Muscle of leg (tissue), 11 donors: Measurements from ENCODE around the gene PFN1. TPM values are rescaled to one million over a fixed set of nuclear protein-coding genes. Genes with fewer than 3 reads are reported as not detected.

Experiments
- DNase-seq: peaks from one replicate; pipeline ENCODE4 v3.0.0; 2013
- H3K27ac ChIP-seq: one replicate; pipeline ENCODE4 v1.5.1; 2013; ENCODE audit warnings: mild to moderate bottlenecking, low read length, control low read depth
- H3K27me3 ChIP-seq: one replicate; pipeline ENCODE4 v1.6.1; 2013; ENCODE audit warnings: low read length; ENCODE audit not compliant: control insufficient read depth, insufficient read depth
- H3K36me3 ChIP-seq: one replicate; pipeline ENCODE4 v1.6.1; 2013; ENCODE audit warnings: low read length; ENCODE audit not compliant: control insufficient read depth, insufficient read depth
- H3K4me1 ChIP-seq: one replicate; pipeline ENCODE4 v1.6.1; 2013; ENCODE audit warnings: low read length; ENCODE audit not compliant: control insufficient read depth, insufficient read depth
- H3K4me3 ChIP-seq: one replicate; pipeline ENCODE4 v1.5.1; 2013; ENCODE audit warnings: low read length, control low read depth
- H3K9me3 ChIP-seq: replicated peaks from 2 replicates; pipeline ENCODE4 v1.6.1; 2013; ENCODE audit warnings: low read depth, low read length; ENCODE audit not compliant: control insufficient read depth
- WGBS: methylation state at CpG from one replicate; pipeline ENCODE4 v1.1.5; 2013; ENCODE audit warnings: missing lambda C conversion rate; ENCODE audit not compliant: insufficient coverage; 5-methylcytosine and 5-hydroxymethylcytosine counted together
- polyA plus RNA-seq, 8 donors: library from polyadenylated mRNA; unstranded; fragments of 120-200 nt; gene quantifications; one replicate each; pipeline versions ENCODE4 v1.2.1 to v1.2.3, GENCODE V29; 2013; ENCODE audit warnings: inconsistent platforms in 1 of 8, low replicate concordance in 1 of 8; ENCODE audit not compliant: insufficient read length in 8 of 8, insufficient read depth in 1 of 8
- total RNA-seq: library from RNA; stranded (reverse); fragments of 120-200 nt; gene quantifications from one replicate; pipeline ENCODE4 v1.2.4, GENCODE V29; 2013

PFN1 gene
- total and polyA plus RNA-seq, 9 donors, result 175 to 498 (median 443) TPM

GRCh38 chr17:4956493-4957061 lies 8.2 kb upstream of the PFN1 start:
- no peaks in the 10 kb centered on the region for H3K27me3 ChIP-seq
- 75% methylated on average over 5 of the region's 10 CpGs for WGBS
- no peak overlapping the region for H3K27ac ChIP-seq
- no peak overlapping the region for H3K4me3 ChIP-seq
- no peak for DNase-seq
- H3K4me1 ChIP-seq, result peaks cover 43% of the 10 kb centered on the region
- no peaks in the 10 kb centered on the region for H3K9me3 ChIP-seq
- peaks cover 53% of the 10 kb centered on the region for H3K36me3 ChIP-seq

DNA sequence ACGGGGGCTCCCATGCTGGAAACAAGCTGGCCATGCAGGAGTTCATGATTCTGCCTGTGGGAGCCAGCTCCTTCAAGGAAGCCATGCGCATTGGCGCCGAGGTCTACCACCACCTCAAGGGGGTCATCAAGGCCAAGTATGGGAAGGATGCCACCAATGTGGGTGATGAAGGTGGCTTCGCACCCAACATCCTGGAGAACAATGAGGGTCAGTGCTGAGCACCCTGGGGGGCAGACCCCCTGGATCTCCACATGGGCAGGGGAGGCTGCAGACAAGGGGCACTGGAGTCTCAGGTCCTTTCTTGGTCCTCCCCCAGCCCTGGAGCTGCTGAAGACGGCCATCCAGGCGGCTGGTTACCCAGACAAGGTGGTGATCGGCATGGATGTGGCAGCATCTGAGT lies 6.8 kb upstream of the PFN1 start:
- H3K9me3 ChIP-seq, result no peaks in the 10 kb centered on the region
- no peak for DNase-seq
- no peak overlapping the region for H3K4me3 ChIP-seq
- H3K36me3 ChIP-seq, result peaks cover 44% of the 10 kb centered on the region
- no peaks in the 10 kb centered on the region for H3K27me3 ChIP-seq
- no peak overlapping the region for H3K27ac ChIP-seq
- 95% methylated on average over 4 of the region's 8 CpGs for WGBS
- H3K4me1 ChIP-seq, result peaks cover 58% of the 10 kb centered on the region

GRCh38 chr17:4953451-4953961 lies 5.2 kb upstream of the PFN1 start:
- H3K9me3 ChIP-seq, result no peaks in the 10 kb centered on the region
- peak overlapping the region; percentile 90 for H3K4me3 ChIP-seq
- peaks cover 31% of the 10 kb centered on the region for H3K36me3 ChIP-seq
- peak overlapping the region; percentile 86 for H3K27ac ChIP-seq
- peaks cover 52% of the 10 kb centered on the region for H3K4me1 ChIP-seq
- DNase-seq, result peak; percentile 71
- no peaks in the 10 kb centered on the region for H3K27me3 ChIP-seq
- WGBS, result 65% methylated on average over 12 of the region's 14 CpGs

DNA sequence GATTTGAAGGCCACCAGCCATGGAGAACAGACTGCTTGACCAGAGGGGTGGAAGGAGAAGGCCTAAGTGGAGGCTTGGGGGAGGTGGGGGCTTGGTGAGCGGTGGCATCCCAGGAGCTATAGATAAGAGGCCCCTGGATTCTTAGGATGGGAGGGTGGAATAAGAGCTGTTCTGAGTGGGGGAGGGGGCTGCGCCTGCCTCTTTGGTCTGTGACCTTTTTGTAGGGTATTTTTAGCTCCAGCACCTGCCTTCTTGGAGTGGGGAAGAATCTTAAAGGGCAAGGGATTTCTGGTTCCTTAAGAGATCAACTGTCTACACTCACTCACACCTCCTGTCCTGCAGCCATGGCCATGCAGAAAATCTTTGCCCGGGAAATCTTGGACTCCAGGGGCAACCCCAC lies 3.2 kb upstream of the PFN1 start:
- Histone ChIP-seq H3K4me3 (peak overlapping the region; percentile 90), H3K4me1 (peaks cover 49% of the 10 kb centered on the region), H3K36me3 (peaks cover 18% of the 10 kb centered on the region), H3K27me3 (no peaks in the 10 kb centered on the region), H3K9me3 (no peaks in the 10 kb centered on the region), H3K27ac (peak overlapping the region; percentile 98)
- peak; percentile 68 for DNase-seq
- WGBS, result 50% methylated on average over 1 of the region's 3 CpGs

DNA sequence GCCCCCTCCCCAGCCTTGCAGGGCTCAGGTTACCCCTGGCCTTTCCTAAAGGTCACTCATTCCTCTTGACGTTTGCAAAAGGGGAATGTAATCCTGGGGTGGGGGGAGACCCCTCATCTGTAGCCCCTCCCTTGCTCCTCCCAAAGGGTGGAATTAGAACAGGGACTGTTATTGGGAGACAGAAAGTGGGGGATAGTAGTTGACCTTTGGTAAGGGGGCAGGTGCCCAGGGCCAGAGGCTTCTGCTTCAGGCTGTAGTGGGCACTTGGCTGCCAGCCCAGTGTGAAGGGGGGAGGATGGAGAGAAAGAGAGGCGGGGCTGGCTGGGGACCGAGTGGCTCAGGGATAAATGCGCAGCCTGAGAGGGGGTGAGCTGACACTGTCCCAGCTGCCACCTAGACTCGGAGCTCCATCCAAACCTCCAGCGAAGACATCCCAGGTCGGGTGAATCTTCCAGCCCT lies 2.4 kb upstream of the PFN1 start, which contains the start of gene ENO3:
TSS of gene ENO3 (plus strand) at position 374 of the 459 bp plus-strand sequence. CDS start 711 bp downstream, outside the sequence.
- DNase-seq, result peak; percentile 74
- H3K4me1 ChIP-seq, result peaks cover 51% of the 10 kb centered on the region

DNA sequence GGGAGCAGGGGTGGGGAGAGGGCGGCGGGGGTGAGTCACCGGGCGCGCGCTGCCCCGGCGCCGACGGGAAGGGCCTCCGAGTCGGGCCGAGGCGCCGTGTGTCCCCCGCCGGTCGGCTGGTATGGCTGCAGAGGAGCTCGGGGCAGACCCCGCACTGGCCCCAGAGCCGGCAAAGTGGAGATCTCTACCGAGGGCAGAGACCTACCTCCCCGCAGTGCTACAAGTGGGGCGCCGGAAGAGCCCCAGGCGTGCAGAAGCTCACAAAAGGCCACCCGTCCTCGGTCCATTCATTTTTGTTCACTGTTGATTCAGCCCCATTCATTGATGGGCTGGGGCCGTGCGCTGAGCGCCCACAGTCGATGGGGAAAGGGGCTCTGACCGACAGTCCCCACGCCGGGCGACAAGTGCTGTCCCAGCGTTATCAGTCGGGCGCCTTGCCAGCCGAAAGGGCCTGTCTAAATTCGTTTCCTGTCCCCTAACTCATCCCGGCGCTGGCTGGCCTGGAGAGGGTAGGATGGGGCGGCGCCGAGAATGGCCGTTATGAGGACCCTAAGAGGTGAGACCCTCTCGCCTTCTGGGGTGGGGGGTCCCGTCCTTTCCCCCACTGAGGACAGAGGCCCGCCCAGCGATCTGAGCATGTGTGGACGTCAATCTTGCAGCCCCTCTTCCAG lies 1.9 kb upstream of the PFN1 start:
- peaks cover 21% of the 10 kb centered on the region for H3K36me3 ChIP-seq
- H3K27me3 ChIP-seq, result no peaks in the 10 kb centered on the region
- peak overlapping the region; percentile 90 for H3K4me3 ChIP-seq
- H3K4me1 ChIP-seq, result peaks cover 52% of the 10 kb centered on the region
- no peaks in the 10 kb centered on the region for H3K9me3 ChIP-seq
- peak; percentile 71 for DNase-seq
- 1% methylated on average over 40 of the region's 52 CpGs for WGBS
- peak overlapping the region; percentile 98 for H3K27ac ChIP-seq

More for the DNA sequence above, 2.4 kb upstream of the PFN1 start, which contains the start of gene ENO3:
- Histone ChIP-seq H3K4me3 (peak within 1 kb of the TSS; percentile 90), H3K9me3 (no peaks in the 10 kb centered on the region), H3K27ac (peak within 1 kb of the TSS; percentile 98), H3K27me3 (no peaks in the 10 kb centered on the region), H3K36me3 (peaks cover 19% of the 10 kb centered on the region)
- 0% methylated on average over 1 of the region's 7 CpGs for WGBS

DNA sequence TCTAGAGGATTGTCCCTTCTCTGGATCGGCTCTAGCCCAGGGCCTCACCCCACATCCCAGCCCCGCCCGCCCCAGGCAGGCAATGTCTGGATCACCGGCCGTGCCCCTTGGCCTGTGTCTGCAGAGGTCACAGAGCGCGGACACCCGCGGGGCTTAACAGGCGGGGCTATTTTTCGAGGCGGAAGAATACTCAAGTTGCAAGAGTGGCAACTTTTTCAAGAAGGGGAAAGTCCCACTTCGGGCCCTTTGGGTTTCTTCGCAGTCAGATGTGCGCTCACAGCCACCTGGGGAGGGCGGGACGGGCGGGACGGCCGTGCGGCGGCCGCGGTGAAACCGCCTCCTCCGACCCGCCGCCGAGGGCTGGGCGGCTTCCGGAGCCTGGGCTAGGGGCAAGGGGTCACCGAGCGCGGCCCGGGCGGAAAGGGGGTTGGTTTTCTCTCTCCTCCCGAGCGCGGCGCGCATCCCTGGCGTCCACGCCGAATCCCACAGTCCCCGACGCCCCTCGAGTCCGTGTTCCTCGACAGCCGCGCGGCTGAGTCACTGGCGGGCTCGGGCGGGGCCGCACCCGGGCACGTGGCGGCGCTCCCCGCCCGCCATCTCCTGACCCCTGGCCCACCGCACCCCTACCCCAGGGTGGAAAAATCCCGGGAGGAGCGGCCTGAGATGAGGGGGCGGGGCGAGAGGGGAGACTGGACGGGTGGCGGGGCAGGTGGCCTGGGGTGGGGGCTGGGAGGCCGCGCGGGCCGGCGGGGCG lies 1.2 kb upstream of the PFN1 start:
- under 1% methylated on average over 44 of the region's 75 CpGs for WGBS
- H3K36me3 ChIP-seq, result peaks cover 24% of the 10 kb centered on the region
- DNase-seq, result peak; percentile 86
- no peaks in the 10 kb centered on the region for H3K27me3 ChIP-seq
- peak overlapping the region; percentile 99 for H3K27ac ChIP-seq
- peak overlapping the region; percentile 90 for H3K4me3 ChIP-seq
- no peaks in the 10 kb centered on the region for H3K9me3 ChIP-seq
- peaks cover 55% of the 10 kb centered on the region for H3K4me1 ChIP-seq

DNA sequence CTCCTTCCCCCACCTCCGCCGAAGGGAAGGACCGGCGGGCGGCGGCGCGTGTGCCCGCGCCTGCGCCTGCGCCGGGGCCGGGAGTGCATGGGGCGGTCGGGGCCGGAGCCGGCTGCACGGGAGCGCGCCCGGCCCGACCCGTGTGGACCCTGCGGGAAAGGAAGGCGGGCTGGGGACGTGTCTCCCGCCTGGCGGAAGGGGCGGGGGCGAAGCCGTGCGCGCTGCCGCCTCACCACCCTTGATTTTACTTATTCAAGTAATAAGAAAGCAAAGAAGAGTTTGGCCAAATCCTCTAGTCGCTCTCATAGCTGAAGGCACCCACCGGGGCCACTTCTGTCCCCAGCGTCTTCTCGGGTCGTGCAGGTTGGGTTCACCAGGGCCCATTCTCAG lies 596 bp upstream of the PFN1 start:
- DNase-seq, result peak; percentile 97
- peaks cover 29% of the 10 kb centered on the region for H3K36me3 ChIP-seq
- H3K27me3 ChIP-seq, result no peaks in the 10 kb centered on the region
- peak overlapping the region; percentile 90 for H3K4me3 ChIP-seq
- H3K4me1 ChIP-seq, result peaks cover 55% of the 10 kb centered on the region
- H3K27ac ChIP-seq, result peak overlapping the region; percentile 99
- WGBS, result 0% methylated on average over 40 of the region's 40 CpGs
- no peaks in the 10 kb centered on the region for H3K9me3 ChIP-seq

DNA sequence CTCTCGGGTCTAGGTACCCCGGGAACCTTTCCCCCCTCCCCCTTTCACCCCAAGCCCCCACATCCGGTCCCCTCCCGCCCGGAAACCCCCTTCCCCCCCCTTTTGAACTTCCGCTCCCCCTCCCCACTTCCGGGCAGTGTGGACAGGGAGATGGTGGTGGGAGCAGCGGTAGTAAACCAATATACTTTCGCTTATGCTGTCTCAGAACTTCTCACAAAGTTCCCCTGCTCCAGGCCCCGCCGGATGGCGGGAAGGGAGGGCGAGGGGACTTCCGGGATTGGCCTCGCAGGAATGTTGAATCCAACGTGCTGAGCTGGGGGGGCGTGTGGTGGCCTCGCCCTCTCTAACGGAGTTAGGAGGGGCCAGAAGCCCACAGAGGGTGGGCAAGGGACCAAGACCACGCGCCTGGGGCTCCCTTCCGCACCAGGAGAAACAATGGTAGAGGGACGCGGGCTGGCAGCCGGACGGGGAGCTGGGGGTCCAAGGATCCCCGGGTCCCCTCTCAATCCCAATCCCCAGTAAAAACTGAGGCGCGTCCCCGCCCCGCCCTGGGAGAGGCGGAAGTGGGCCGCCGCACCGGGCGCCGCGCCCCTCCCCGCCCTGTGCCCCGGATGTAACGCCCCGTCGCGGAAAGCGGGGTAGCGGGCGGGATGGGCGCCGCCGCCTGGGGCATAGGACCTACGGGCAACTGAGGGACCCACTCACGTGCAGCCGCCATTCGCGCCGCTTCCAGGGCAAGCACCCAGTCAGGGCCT lies 742 bp downstream of the PFN1 start:
- H3K27ac ChIP-seq, result peak overlapping the region; percentile 98
- under 1% methylated on average over 46 of the region's 56 CpGs for WGBS
- peaks cover 43% of the 10 kb centered on the region for H3K4me1 ChIP-seq
- H3K4me3 ChIP-seq, result peak overlapping the region; percentile 90
- no peaks in the 10 kb centered on the region for H3K9me3 ChIP-seq
- no peaks in the 10 kb centered on the region for H3K27me3 ChIP-seq
- peak; percentile 82 for DNase-seq
- peaks cover 40% of the 10 kb centered on the region for H3K36me3 ChIP-seq
